Kidney (tissue), 14 donors: ENCODE measurements around the gene CFAP97D1. TPM values are rescaled to one million over a fixed set of nuclear protein-coding genes. Genes with fewer than 3 reads are reported as not detected.

ENCODE experiments used
- DNase-seq, 5 donors: peaks; one replicate each; pipeline ENCODE4 v3.0.0-alpha.2; 2013 to 2020
- FAIRE-seq: peaks from 2 replicates; lab custom pipeline; 2012; peaks lifted over from hg19 to GRCh38; lab: Jason Lieb, UNC
- H3K27ac ChIP-seq, 2 donors: one replicate each; pipeline ENCODE4 v1.7.0; 2013; ENCODE audit warnings: low read depth in 2 of 2, low read length in 2 of 2, inconsistent platforms in 1 of 2
- H3K27me3 ChIP-seq: one replicate; pipeline ENCODE4 v1.7.1; 2013; ENCODE audit warnings: low read length, inconsistent platforms; ENCODE audit not compliant: control insufficient read depth, insufficient read depth
- H3K36me3 ChIP-seq, 3 donors: one replicate each; pipeline versions ENCODE4 v1.7.0 to v1.7.1; 2013; ENCODE audit warnings: low read length in 3 of 3, control low read depth in 1 of 3, inconsistent platforms in 1 of 3; ENCODE audit not compliant: insufficient read depth in 3 of 3, control insufficient read depth in 2 of 3
- H3K4me1 ChIP-seq, 3 donors: one replicate each; pipeline versions ENCODE4 v1.7.0 to v1.7.1; 2013; ENCODE audit warnings: low read length in 3 of 3, inconsistent platforms in 1 of 3, low read depth in 1 of 3; ENCODE audit not compliant: control insufficient read depth in 2 of 3, insufficient read depth in 2 of 3
- H3K4me3 ChIP-seq, 3 donors: one replicate each; pipeline versions ENCODE4 v1.7.0 to v1.8.1; 2013; ENCODE audit warnings: low read length in 3 of 3, control low read depth in 1 of 3, inconsistent platforms in 1 of 3
- H3K9ac ChIP-seq, 3 donors: one replicate each; pipeline versions ENCODE4 v1.7.0 to v1.7.1; 2013; ENCODE audit warnings: low read length in 3 of 3, control low read depth in 1 of 3, inconsistent platforms in 1 of 3
- H3K9me3 ChIP-seq, 3 donors: one replicate each; pipeline versions ENCODE4 v1.7.0 to v1.7.1; 2013; ENCODE audit warnings: low read length in 3 of 3, control low read depth in 1 of 3, inconsistent platforms in 1 of 3; ENCODE audit not compliant: control insufficient read depth in 2 of 3, insufficient read depth in 1 of 3
- CTCF ChIP-seq: IDR thresholded peaks from 3 replicates; pipeline ENCODE4 v1.5.1; 2012; ENCODE audit warnings: mild to moderate bottlenecking, moderate library complexity, borderline replicate concordance; ENCODE audit not compliant: insufficient read depth; ENCODE audit errors: extremely low read depth
- intact Hi-C: fragments of 100-400 bp; cut with DNase I; formaldehyde crosslinking; loops from one replicate; pipeline ENCODE4 v1.11.1; 2022
- polyA plus RNA-seq: library from polyadenylated mRNA; stranded (reverse); fragments of 350-450 nt; fragmentation: Illumina TruSeq; extraction: RNeasy Lipid Tissue Mini Kit (QIAGEN cat#74804); gene quantifications from one replicate; pipeline ENCODE4 v1.2.3, GENCODE V29; 2014; ENCODE audit warnings: low read depth, low replicate concordance; ENCODE audit not compliant: insufficient read depth
- total RNA-seq: library from RNA; stranded (reverse); fragmentation: NEBNext Ultra II Directional; extraction: Animal tissue kit (Norgen Biotek cat#: 25700); gene quantifications from one replicate; pipeline ENCODE4 v1.2.1, GENCODE V29; 2021
- donor health status: control.
- donor health status: control.
- donor health status: control.
- donor health status: control.
- donor health status: control.
- donor health status: DM: yes; HTN: yes; CAD: no.
- donor health status: Normal renal cell carcinoma (clear cell type).

Gene CFAP97D1
- total and polyA plus RNA-seq, 2 donors from 2014 or later: not detected

GRCh38 chr17:43782913-43783680 lies 2.9 kb downstream of the CFAP97D1 start:
- Histone ChIP-seq H3K9ac (no peak overlapping the region), H3K36me3 (no peaks in the 10 kb centered on the region), H3K4me3 (no peak overlapping the region), H3K9me3 (no peaks in the 10 kb centered on the region), H3K4me1 (peaks cover 3 to 7% (median 4%) of the 10 kb centered on the region in 3 donors), H3K27ac (no peak overlapping the region), H3K27me3 (peaks cover 4% of the 10 kb centered on the region)
- TF ChIP-seq CTCF: no peak
- intact Hi-C loops: loop anchor here (10.0 kb wide), 1 partner anchor 62 kb away; the partner anchor contains the start of gene CD300LG
- FAIRE-seq (no peak), DNase-seq (peak in 1 of 5 donors; percentile 57)

DNA sequence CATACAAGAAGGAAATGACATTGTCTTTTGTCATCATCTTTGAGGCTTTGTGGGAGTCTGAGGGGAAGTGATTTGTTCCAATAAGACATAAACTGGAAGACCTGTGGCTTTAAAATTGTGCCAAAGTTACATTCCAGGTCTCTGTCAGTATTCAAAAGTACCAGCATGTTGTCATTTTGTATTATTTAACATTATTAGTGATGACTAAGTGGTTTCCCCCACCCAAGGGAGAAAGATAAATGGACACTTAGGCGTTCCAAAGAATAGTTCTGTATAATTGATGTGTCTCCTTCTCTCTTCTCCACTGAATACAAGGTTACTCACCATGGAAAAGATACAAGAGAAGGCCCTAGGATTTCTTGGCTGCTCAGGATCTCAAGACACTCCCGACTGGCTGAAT lies 3.8 kb downstream of the CFAP97D1 start:
- intact Hi-C loops: loop anchor here (10.0 kb wide), 1 partner anchor 61 kb away; the partner anchor contains the start of gene CD300LG
- no peak for DNase-seq

GRCh38 chr17:43784628-43785101 lies 4.4 kb downstream of the CFAP97D1 start:
- Histone ChIP-seq H3K4me3 (no peak overlapping the region), H3K27me3 (peaks cover 2% of the 10 kb centered on the region), H3K9ac (no peak overlapping the region), H3K36me3 (no peaks in the 10 kb centered on the region), H3K27ac (no peak overlapping the region), H3K4me1 (peaks cover 0 to 1% (median under 1%) of the 10 kb centered on the region in 3 donors), H3K9me3 (no peaks in the 10 kb centered on the region)
- intact Hi-C loops: loop anchor here (10.0 kb wide), 1 partner anchor 60 kb away; the partner anchor contains the start of gene CD300LG
- no peak for TF ChIP-seq CTCF
- DNase-seq (no peak), FAIRE-seq (no peak)

More for the DNA sequence above, 3.8 kb downstream of the CFAP97D1 start:
- H3K27me3 ChIP-seq: peaks cover 4% of the 10 kb centered on the region
- H3K9me3 ChIP-seq: no peaks in the 10 kb centered on the region
- H3K4me3 ChIP-seq: no peak overlapping the region
- H3K4me1 ChIP-seq: peaks cover 3 to 7% (median 4%) of the 10 kb centered on the region in 3 donors
- H3K9ac ChIP-seq: no peak overlapping the region
- H3K27ac ChIP-seq: no peak overlapping the region
- no peak for FAIRE-seq
- TF ChIP-seq CTCF: no peak
- no peaks in the 10 kb centered on the region for H3K36me3 ChIP-seq
